Spleen (tissue), 11 donors: Measurements from ENCODE around the gene CLCNKB. TPM values are rescaled to one million over a fixed set of nuclear protein-coding genes. Genes with fewer than 3 reads are reported as not detected.

Experiments used
- DNase-seq: peaks from one replicate; pipeline ENCODE4 v3.0.0-alpha.2; 2020
- H3K27ac ChIP-seq, 8 donors: fragments of 200-600 bp; sonication (generic) in 7 of 8; 1 replicate in 4 of 8; 2 replicates in 4 of 8; pipeline versions ENCODE4 v1.5.0 to v1.8.0; 2016 to 2021; ENCODE audit warnings: inconsistent platforms in 4 of 8, mild to moderate bottlenecking in 4 of 8, moderate library complexity in 1 of 8
- H3K27me3 ChIP-seq, 7 donors: fragments of 200-600 bp; sonication (generic) in 6 of 7; replicated peaks in 1 of 7; 1 replicate in 4 of 7; 2 replicates in 3 of 7; pipeline versions ENCODE4 v1.5.0 to v1.8.0; 2016 to 2021; ENCODE audit warnings: inconsistent platforms in 3 of 7, mild to moderate bottlenecking in 1 of 7
- H3K36me3 ChIP-seq, 6 donors: fragments of 200-600 bp; sonication (generic) in 5 of 6; 1 replicate in 4 of 6; 2 replicates in 2 of 6; pipeline versions ENCODE4 v1.5.0 to v1.8.0; 2016 to 2021; ENCODE audit warnings: inconsistent platforms in 2 of 6
- H3K4me1 ChIP-seq, 6 donors: fragments of 200-600 bp; sonication (generic) in 5 of 6; 1 replicate in 3 of 6; 2 replicates in 3 of 6; pipeline versions ENCODE4 v1.5.0 to v1.8.0; 2016 to 2021; ENCODE audit warnings: inconsistent platforms in 3 of 6
- H3K4me3 ChIP-seq, 8 donors: fragments of 200-600 bp; sonication (generic) in 7 of 8; 1 replicate in 4 of 8; 2 replicates in 4 of 8; pipeline versions ENCODE4 v1.5.0 to v1.8.0; 2016 to 2021; ENCODE audit warnings: inconsistent platforms in 4 of 8, mild to moderate bottlenecking in 4 of 8, moderate library complexity in 2 of 8
- H3K9me3 ChIP-seq, 8 donors: fragments of 200-600 bp; sonication (generic) in 7 of 8; 1 replicate in 4 of 8; 2 replicates in 4 of 8; pipeline versions ENCODE4 v1.5.0 to v1.8.0; 2016 to 2021; ENCODE audit warnings: inconsistent platforms in 4 of 8
- CTCF ChIP-seq, 11 experiments: fragments of 200-600 bp in 7 of 11; fragments of 450-650 bp in 4 of 11; sonication (generic) in 4 of 11; IDR thresholded peaks in 8 of 11; conservative IDR thresholded peaks in 3 of 11; 1 replicate in 7 of 11; 2 replicates in 4 of 11; pipeline versions ENCODE4 v1.4.0 to v1.8.0; 2016 to 2021; ENCODE audit warnings: antibody characterized with exemption in 11 of 11, inconsistent platforms in 4 of 11, mild to moderate bottlenecking in 1 of 11
- POLR2A ChIP-seq, 3 donors: fragments of 450-650 bp; IDR thresholded peaks; one replicate each; pipeline ENCODE4 v1.5.1; 2017; ENCODE audit warnings: antibody characterized with exemption in 3 of 3, mild to moderate bottlenecking in 1 of 3
- POLR2AphosphoS5 ChIP-seq, 3 donors: sonication (generic); formaldehyde crosslinking; IDR thresholded peaks; one replicate each; pipeline ENCODE4 v1.5.1; 2017; ENCODE audit warnings: antibody characterized with exemption in 3 of 3
- WGBS, 5 donors: extraction: QIAGEN DNeasy Blood & Tissue Kit in 3 of 5; methylation state at CpG; one replicate each; pipeline versions ENCODE4 v1.1.5 to v1.1.7; 2013 to 2018; 5-methylcytosine and 5-hydroxymethylcytosine counted together
- intact Hi-C: fragments of 100-400 bp; cut with DNase I; formaldehyde crosslinking; loops from one replicate; pipeline ENCODE4 v1.15.0; 2023; ENCODE audit warnings: low total_unique reads
- polyA plus RNA-seq, 3 donors: library from polyadenylated mRNA; stranded (reverse); fragments of 200-250 nt; gene quantifications; one replicate each; pipeline ENCODE4 v1.2.1, GENCODE V29; 2013
- total RNA-seq, 7 donors: library from RNA; depleted of rRNA in 3 of 7; stranded (reverse); fragments of >200 nt in 3 of 7; fragmentation: NEBNext Ultra II Directional in 4 of 7; extraction: Animal tissue kit (Norgen Biotek cat#: 25700) in 4 of 7; gene quantifications; one replicate each; pipeline versions ENCODE4 v1.1.0 to v1.2.1, GENCODE V29; 2016 to 2021
- donor health status: healthy with polysubstance abuse.
- donor health status: DM: no; HTN: no; CAD: no; lungs with moderate emphysema.
- donor health status: DM: no; HTN: no; CAD: no.
- donor health status: Bipolar disorder and iron deficiency.
- donor health status: healthy.
- donor health status: DM: no; HTN: no; CAD: no.
- donor health status: DM: yes; HTN: yes; CAD: no.

Gene CLCNKB
- total and polyA plus RNA-seq, 10 donors: 0.04 to 0.13 (median 0.08) TPM; not detected in 6

GRCh38 chr1:16081636-16082035 is 38.1 kb downstream of the CLCNKB start:
- Histone ChIP-seq H3K9me3 (no peaks in the 10 kb centered on the region), H3K4me1 (peaks cover 0 to 20% (median 9%) of the 10 kb centered on the region in 6 donors), H3K27me3 (no peaks in the 10 kb centered on the region), H3K4me3 (no peak overlapping the region), H3K27ac (no peak overlapping the region), H3K36me3 (no peaks in the 10 kb centered on the region)
- 78 to 88% (median 83%) methylated on average over 9 of the region's 9 CpGs for WGBS, 5 donors
- intact Hi-C loops: loop anchor here (2.0 kb wide), 1 partner anchor 105 kb away; no protein-coding TSS in a partner anchor
- TF ChIP-seq POLR2A (IDR thresholded peaks at IDR 0.05): no peak
- no peak for TF ChIP-seq CTCF (IDR thresholded peaks at IDR 0.05 in 8 of 11, conservative IDR thresholded peaks at IDR 0.05 in 3 of 11)
- TF ChIP-seq POLR2AphosphoS5 (IDR thresholded peaks at IDR 0.05): no peak
- no peak for DNase-seq

GRCh38 chr1:16082283-16083038 is 38.9 kb downstream of the CLCNKB start:
- no peaks in the 10 kb centered on the region for H3K27me3 ChIP-seq
- 60 to 82% (median 67%) methylated on average over 9 of the region's 9 CpGs for WGBS, 5 donors
- intact Hi-C loops: loop anchor here (2.0 kb wide), 1 partner anchor 104 kb away; no protein-coding TSS in a partner anchor
- H3K27ac ChIP-seq: no peak overlapping the region
- H3K9me3 ChIP-seq: no peaks in the 10 kb centered on the region
- peaks cover 0 to 20% (median 9%) of the 10 kb centered on the region in 6 donors for H3K4me1 ChIP-seq
- TF ChIP-seq CTCF (IDR thresholded peaks at IDR 0.05 in 8 of 11, conservative IDR thresholded peaks at IDR 0.05 in 3 of 11): peak; percentile 63 to 92 (median 83)
- no peak for TF ChIP-seq POLR2A (IDR thresholded peaks at IDR 0.05)
- TF ChIP-seq POLR2AphosphoS5 (IDR thresholded peaks at IDR 0.05): no peak
- H3K4me3 ChIP-seq: no peak overlapping the region
- no peaks in the 10 kb centered on the region for H3K36me3 ChIP-seq
- peak; percentile 87 for DNase-seq

GRCh38 chr1:16083486-16083885 is 39.9 kb downstream of the CLCNKB start:
- Histone ChIP-seq H3K4me1 (peaks cover 0 to 27% (median 12%) of the 10 kb centered on the region in 6 donors), H3K27me3 (no peaks in the 10 kb centered on the region), H3K4me3 (no peak overlapping the region), H3K27ac (no peak overlapping the region), H3K9me3 (no peaks in the 10 kb centered on the region), H3K36me3 (no peaks in the 10 kb centered on the region)
- DNase-seq: no peak
- WGBS, 5 donors: 83 to 95% (median 91%) methylated on average over 5 of the region's 5 CpGs
- no peak for TF ChIP-seq POLR2AphosphoS5 (IDR thresholded peaks at IDR 0.05)
- no peak for TF ChIP-seq CTCF (IDR thresholded peaks at IDR 0.05 in 8 of 11, conservative IDR thresholded peaks at IDR 0.05 in 3 of 11)
- no peak for TF ChIP-seq POLR2A (IDR thresholded peaks at IDR 0.05)
- intact Hi-C loops: loop anchor here (2.0 kb wide), 1 partner anchor 103 kb away; no protein-coding TSS in a partner anchor

- Histone ChIP-seq H3K27me3 (no peaks in the 10 kb centered on the region), H3K27ac (no peak overlapping the region), H3K9me3 (no peaks in the 10 kb centered on the region), H3K4me3 (no peak overlapping the region), H3K36me3 (no peaks in the 10 kb centered on the region), H3K4me1 (peaks cover 0 to 23% (median 8%) of the 10 kb centered on the region in 6 donors)
- DNase-seq: no peak
- TF ChIP-seq CTCF (IDR thresholded peaks at IDR 0.05 in 8 of 11, conservative IDR thresholded peaks at IDR 0.05 in 3 of 11) (no peak), POLR2A (IDR thresholded peaks at IDR 0.05) (no peak), POLR2AphosphoS5 (IDR thresholded peaks at IDR 0.05) (no peak)
- intact Hi-C loops: no loop called here
- WGBS, 5 donors: 42 to 54% (median 43%) methylated on average over 4 to 6 of the region's 6 CpGs
Measured at GRCh38 chr1:16085522-16085921, 41.9 kb downstream of the CLCNKB start.
